Progenitor cell of endocrine pancreas (in vitro differentiated cells): Measurements from ENCODE around the gene NEUROD2. TPM values are rescaled to one million over a fixed set of nuclear protein-coding genes. Genes with fewer than 3 reads are reported as not detected.

Experiments used
- DNase-seq: peaks from one replicate; pipeline ENCODE4 v3.0.0; 2021; ENCODE audit warnings: low spot score; ENCODE audit not compliant: unreplicated experiment
- H3K27ac Mint-ChIP-seq: 2 replicates; pipeline ENCODE4 v1.8.0; 2021; ENCODE audit warnings: mild to moderate bottlenecking, moderate library complexity, mixed read lengths
- H3K27me3 Mint-ChIP-seq: 2 replicates; pipeline ENCODE4 v1.8.0; 2021; ENCODE audit warnings: mixed read lengths
- H3K36me3 Mint-ChIP-seq: 2 replicates; pipeline ENCODE4 v1.8.0; 2022; ENCODE audit warnings: mixed read lengths; ENCODE audit not compliant: insufficient read depth
- H3K4me1 Mint-ChIP-seq: 2 replicates; pipeline ENCODE4 v1.8.0; 2021; ENCODE audit warnings: low read depth, mixed read lengths
- H3K4me3 Mint-ChIP-seq: 2 replicates; pipeline ENCODE4 v1.8.0; 2021; ENCODE audit warnings: low read depth, mild to moderate bottlenecking, moderate library complexity, mixed read lengths
- H3K9me3 Mint-ChIP-seq: 2 replicates; pipeline ENCODE4 v1.8.0; 2021; ENCODE audit warnings: low read depth, mixed read lengths
- CTCF ChIP-seq: fragments of 200-600 bp; sonication (generic); IDR thresholded peaks from one replicate; pipeline ENCODE4 v1.5.0; 2021; ENCODE audit warnings: antibody characterized with exemption, mild to moderate bottlenecking; ENCODE audit not compliant: unreplicated experiment
- total RNA-seq: library from RNA; stranded (reverse); gene quantifications from 2 replicates; pipeline ENCODE4 v1.2.1, GENCODE V29; 2021

The NEUROD2 gene
- total RNA-seq, 1 donor from 2014 or later: not detected

- DNase-seq: peak; percentile 33
- peak overlapping the region; percentile 96 for H3K27ac Mint-ChIP-seq
- peaks cover 7% of the 10 kb centered on the region for H3K9me3 Mint-ChIP-seq
- peaks cover 10% of the 10 kb centered on the region for H3K36me3 Mint-ChIP-seq
- peaks cover 10% of the 10 kb centered on the region for H3K4me1 Mint-ChIP-seq
- TF ChIP-seq CTCF: no peak
- H3K4me3 Mint-ChIP-seq: peak overlapping the region; percentile 88
- peaks cover 12% of the 10 kb centered on the region for H3K27me3 Mint-ChIP-seq
Measured at GRCh38 chr17:39573447-39574298, 34.0 kb downstream of the NEUROD2 start.

GRCh38 chr17:39572121-39572520 is 35.6 kb downstream of the NEUROD2 start:
- H3K4me1 Mint-ChIP-seq: peaks cover 5% of the 10 kb centered on the region
- H3K27me3 Mint-ChIP-seq: peaks cover 12% of the 10 kb centered on the region
- H3K27ac Mint-ChIP-seq: no peak overlapping the region
- no peak overlapping the region for H3K4me3 Mint-ChIP-seq
- H3K9me3 Mint-ChIP-seq: peaks cover 7% of the 10 kb centered on the region
- peaks cover 11% of the 10 kb centered on the region for H3K36me3 Mint-ChIP-seq
- no peak for TF ChIP-seq CTCF
- no peak for DNase-seq

- no peak overlapping the region for H3K27ac Mint-ChIP-seq
- peaks cover 7% of the 10 kb centered on the region for H3K9me3 Mint-ChIP-seq
- H3K4me1 Mint-ChIP-seq: peaks cover 6% of the 10 kb centered on the region
- no peak overlapping the region for H3K4me3 Mint-ChIP-seq
- no peaks in the 10 kb centered on the region for H3K27me3 Mint-ChIP-seq
- TF ChIP-seq CTCF: no peak
- no peak for DNase-seq
- peaks cover 16% of the 10 kb centered on the region for H3K36me3 Mint-ChIP-seq
Measured at GRCh38 chr17:39569126-39569525, 38.6 kb downstream of the NEUROD2 start.

- Mint-ChIP-seq H3K9me3 (peaks cover 7% of the 10 kb centered on the region), H3K36me3 (peaks cover 16% of the 10 kb centered on the region), H3K27me3 (no peaks in the 10 kb centered on the region), H3K4me3 (no peak overlapping the region), H3K4me1 (peaks cover 7% of the 10 kb centered on the region), H3K27ac (no peak overlapping the region)
- no peak for DNase-seq
- no peak for TF ChIP-seq CTCF
Measured at GRCh38 chr17:39568702-39569101, 39.0 kb downstream of the NEUROD2 start.

- no peaks in the 10 kb centered on the region for H3K27me3 Mint-ChIP-seq
- H3K4me1 Mint-ChIP-seq: peaks cover 22% of the 10 kb centered on the region
- no peak overlapping the region for H3K4me3 Mint-ChIP-seq
- no peak overlapping the region for H3K27ac Mint-ChIP-seq
- peaks cover 3% of the 10 kb centered on the region for H3K9me3 Mint-ChIP-seq
- TF ChIP-seq CTCF: no peak
- DNase-seq: no peak
- peaks cover 11% of the 10 kb centered on the region for H3K36me3 Mint-ChIP-seq
Measured at GRCh38 chr17:39566094-39566850, 41.4 kb downstream of the NEUROD2 start.
